Measurements from ENCODE around the gene HEPHL1.

GRCh38 chr11:94112206-94112953, 91.2 kb downstream of the HEPHL1 start:
- TF ChIP-seq CTCF (IDR thresholded peaks at IDR 0.05) (no peak), POLR2A (IDR thresholded peaks at IDR 0.05) (no peak)

All from breast epithelium (tissue), 3 donors.